MCF 10A (cell line): ENCODE measurements around the gene BICD2. TPM values are rescaled to one million over a fixed set of nuclear protein-coding genes. Genes with fewer than 3 reads are reported as not detected.

ENCODE experiments used
- BruUV-seq: library from RNA; stranded (reverse); fragments of 400-500 nt; replicated peaks from 2 replicates; lab custom pipeline; 2021; lab: Mats Ljungman, UMichigan
- CTCF ChIA-PET: fragments of 300-600 bp; sonication (Branson Sonifier 250); formaldehyde crosslinking; extraction: SDS; loops from one replicate; lab custom pipeline; 2021; ENCODE audit warnings: antibody characterized with exemption, inconsistent platforms; lab: Yijun Ruan, JAX
- POLR2A ChIA-PET: fragments of 300-600, 350-650 bp; sonication (Branson Sonifier 250); formaldehyde crosslinking; extraction: SDS; loops from one replicate; lab custom pipeline; 2020; ENCODE audit warnings: antibody characterized with exemption, inconsistent platforms; lab: Yijun Ruan, JAX
- DNase-seq: peaks from one replicate; pipeline ENCODE4 v3.0.0-alpha.2; 2018; ENCODE audit not compliant: unreplicated experiment
- H3K27ac Mint-ChIP-seq: one replicate; pipeline ENCODE4 v1.8.0; 2022; ENCODE audit warnings: mild to moderate bottlenecking, low read depth, mixed read lengths; ENCODE audit not compliant: unreplicated experiment
- H3K27me3 Mint-ChIP-seq: one replicate; pipeline ENCODE4 v1.8.0; 2022; ENCODE audit warnings: mixed read lengths; ENCODE audit not compliant: insufficient read depth, unreplicated experiment
- H3K36me3 Mint-ChIP-seq: one replicate; pipeline ENCODE4 v1.8.0; 2022; ENCODE audit warnings: mild to moderate bottlenecking, moderate library complexity, mixed read lengths; ENCODE audit not compliant: insufficient read depth, unreplicated experiment
- H3K4me1 Mint-ChIP-seq: one replicate; pipeline ENCODE4 v1.8.0; 2022; ENCODE audit warnings: mixed read lengths; ENCODE audit not compliant: insufficient read depth, unreplicated experiment
- H3K4me3 Mint-ChIP-seq: one replicate; pipeline ENCODE4 v1.8.0; 2022; ENCODE audit warnings: mild to moderate bottlenecking, moderate library complexity, mixed read lengths; ENCODE audit not compliant: unreplicated experiment
- H3K9me3 Mint-ChIP-seq: one replicate; pipeline ENCODE4 v1.8.0; 2022; ENCODE audit warnings: mixed read lengths; ENCODE audit not compliant: unreplicated experiment
- CTCF ChIP-seq: fragments of 200-600 bp; IDR thresholded peaks from one replicate; pipeline ENCODE4 v1.8.0; 2022; ENCODE audit warnings: antibody characterized with exemption, mild to moderate bottlenecking; ENCODE audit not compliant: unreplicated experiment
- intact Hi-C: fragments of 100-400 bp; cut with micrococcal nuclease; formaldehyde crosslinking; loops from 2 replicates; pipeline ENCODE4 v1.14.1; 2022
- total RNA-seq: library from RNA; stranded (reverse); gene quantifications from 2 replicates; pipeline ENCODE4 v1.2.3, GENCODE V29; 2022

The BICD2 gene
- total RNA-seq, 1 experiment from 2014 or later = 23.5 TPM

GRCh38 chr9:92762781-92763708 lies 1.6 kb downstream of the BICD2 start:
- Mint-ChIP-seq H3K27me3 (no peaks in the 10 kb centered on the region), H3K4me3 (peak overlapping the region; percentile 85), H3K27ac (peak overlapping the region; percentile 84), H3K9me3 (no peaks in the 10 kb centered on the region), H3K36me3 (no peaks in the 10 kb centered on the region), H3K4me1 (peaks cover 46% of the 10 kb centered on the region)
- CTCF ChIA-PET = interaction anchor here (0.7 to 2.1 kb wide), 4 partner anchors 9 to 45 kb away, joined by 3 to 5 read pairs (median 4); no protein-coding TSS in a partner anchor
- BruUV-seq = no TSS peak
- no peak for DNase-seq
- no peak for TF ChIP-seq CTCF
- POLR2A ChIA-PET = interaction anchor here (0.6 to 3.4 kb wide), 10 partner anchors 11 to 437 kb away, joined by 3 to 34 read pairs (median 4); partner anchors contain the start of genes CENPP and IPPK
- intact Hi-C loops = loop anchor here (10.0 kb wide), 1 partner anchor 88 kb away; the partner anchor contains the start of gene IPPK

GRCh38 chr9:92762196-92762595 lies 2.4 kb downstream of the BICD2 start:
- POLR2A ChIA-PET = interaction anchor here (1.8 to 3.4 kb wide), 2 partner anchors 92 to 108 kb away, joined by 4 to 34 read pairs; partner anchors contain the start of gene IPPK
- CTCF ChIA-PET = interaction anchor here (0.7 kb wide), 1 partner anchor 1256 kb away, joined by 3 read pairs; no protein-coding TSS in a partner anchor
- Mint-ChIP-seq H3K27me3 (no peaks in the 10 kb centered on the region), H3K4me3 (peak overlapping the region; percentile 85), H3K36me3 (no peaks in the 10 kb centered on the region), H3K4me1 (peaks cover 41% of the 10 kb centered on the region), H3K27ac (peak overlapping the region; percentile 84), H3K9me3 (no peaks in the 10 kb centered on the region)
- intact Hi-C loops = loop anchor here (10.0 kb wide), 1 partner anchor 87 kb away; the partner anchor contains the start of gene IPPK
- no peak for DNase-seq
- TF ChIP-seq CTCF = no peak
- BruUV-seq = TSS peak; percentile 27

- H3K36me3 Mint-ChIP-seq = no peaks in the 10 kb centered on the region
- no peak for DNase-seq
- ChIA-PET POLR2A (interaction anchor here (1.2 kb wide), 2 partner anchors 38 to 92 kb away, joined by 3 read pairs; partner anchors contain the start of gene IPPK), CTCF (interaction anchor here (0.7 to 1.8 kb wide), 3 partner anchors 30 to 1256 kb away, joined by 3 to 6 read pairs (median 4); no protein-coding TSS in a partner anchor)
- no TSS peak for BruUV-seq
- intact Hi-C loops = loop anchor here (10.0 kb wide), 1 partner anchor 87 kb away; the partner anchor contains the start of gene IPPK
- no peak overlapping the region for H3K4me3 Mint-ChIP-seq
- H3K27ac Mint-ChIP-seq = peak overlapping the region; percentile 84
- no peaks in the 10 kb centered on the region for H3K27me3 Mint-ChIP-seq
- TF ChIP-seq CTCF = no peak
- H3K4me1 Mint-ChIP-seq = peaks cover 41% of the 10 kb centered on the region
- no peaks in the 10 kb centered on the region for H3K9me3 Mint-ChIP-seq
Measured at GRCh38 chr9:92761686-92762085, 2.9 kb downstream of the BICD2 start.

GRCh38 chr9:92760494-92760893 lies 4.1 kb downstream of the BICD2 start:
- H3K4me3 Mint-ChIP-seq = no peak overlapping the region
- peak overlapping the region; percentile 84 for H3K27ac Mint-ChIP-seq
- no TSS peak for BruUV-seq
- intact Hi-C loops = loop anchor here (10.0 kb wide), 1 partner anchor 86 kb away; the partner anchor contains the start of gene IPPK
- no peaks in the 10 kb centered on the region for H3K9me3 Mint-ChIP-seq
- CTCF ChIA-PET = interaction anchor here (1.8 to 2.1 kb wide), 2 partner anchors 31 to 43 kb away, joined by 6 read pairs; no protein-coding TSS in a partner anchor
- TF ChIP-seq CTCF = no peak
- H3K36me3 Mint-ChIP-seq = no peaks in the 10 kb centered on the region
- H3K27me3 Mint-ChIP-seq = no peaks in the 10 kb centered on the region
- DNase-seq = no peak
- POLR2A ChIA-PET = interaction anchor here (0.6 to 1.2 kb wide), 5 partner anchors 37 to 664 kb away, joined by 3 to 4 read pairs (median 3); partner anchors contain the start of gene IPPK
- peaks cover 34% of the 10 kb centered on the region for H3K4me1 Mint-ChIP-seq
